Transverse colon (tissue), 4 donors: ENCODE measurements around the gene TTC12. TPM values are rescaled to one million over a fixed set of nuclear protein-coding genes. Genes with fewer than 3 reads are reported as not detected.

ENCODE experiments used
- DNase-seq: peaks from one replicate; pipeline ENCODE4 v3.0.0-alpha.2; 2019
- H3K27ac ChIP-seq, 4 donors: fragments of 200-600 bp; sonication (generic); 2 replicates each; pipeline ENCODE4 v1.5.1; 2016 to 2018; ENCODE audit warnings: inconsistent platforms in 4 of 4
- H3K27me3 ChIP-seq: fragments of 200-600 bp; sonication (generic); 2 replicates; pipeline ENCODE4 v1.5.1; 2017; ENCODE audit warnings: inconsistent platforms
- H3K36me3 ChIP-seq, 4 donors: fragments of 200-600 bp; sonication (generic); 2 replicates each; pipeline ENCODE4 v1.5.1; 2017 to 2019; ENCODE audit warnings: inconsistent platforms in 4 of 4
- H3K4me1 ChIP-seq, 4 donors: fragments of 200-600 bp; sonication (generic); 2 replicates each; pipeline ENCODE4 v1.5.1; 2017 to 2020; ENCODE audit warnings: inconsistent platforms in 4 of 4
- H3K4me3 ChIP-seq, 4 donors: fragments of 200-600 bp; sonication (generic); 1 replicate in 1 of 4; 2 replicates in 3 of 4; pipeline versions ENCODE4 v1.5.1 to v1.6.1; 2017 to 2019; ENCODE audit warnings: inconsistent platforms in 4 of 4
- H3K9me3 ChIP-seq, 2 donors: fragments of 200-600 bp; sonication (generic); 2 replicates each; pipeline ENCODE4 v1.5.1; 2017 to 2019; ENCODE audit warnings: inconsistent platforms in 2 of 2
- EP300 ChIP-seq: sonication (generic); formaldehyde crosslinking; IDR thresholded peaks from one replicate; pipeline ENCODE4 v1.6.1; 2017; ENCODE audit warnings: antibody characterized with exemption, low read depth
- POLR2A ChIP-seq: fragments of 450-650 bp; IDR thresholded peaks from one replicate; pipeline ENCODE4 v1.6.1; 2016; ENCODE audit warnings: antibody characterized with exemption, mild to moderate bottlenecking, moderate library complexity
- POLR2AphosphoS5 ChIP-seq, 3 donors: sonication (generic); formaldehyde crosslinking; IDR thresholded peaks; one replicate each; pipeline ENCODE4 v1.6.1; 2016; ENCODE audit warnings: antibody characterized with exemption in 3 of 3
- WGBS, 2 donors: methylation state at CpG; one replicate each; pipeline ENCODE4 v1.1.5; 2018; ENCODE audit warnings: low coverage in 1 of 2; 5-methylcytosine and 5-hydroxymethylcytosine counted together
- in situ Hi-C, 4 donors: fragments of 200-750 bp; cut with MboI; loops; one replicate each; pipeline versions ENCODE4 v1.15.0 to v1.15.1; 2017; ENCODE audit warnings: low sequenced_read_pairs in 3 of 4, low pct_ligation_motif_present in 1 of 4, low pct_unique_long_range_greater_than_20kb in 1 of 4
- intact Hi-C: fragments of 100-400 bp; cut with DNase I; formaldehyde crosslinking; loops from one replicate; pipeline ENCODE4 v1.15.1; 2023; ENCODE audit warnings: low total_unique reads
- total RNA-seq, 4 donors: library from RNA; depleted of rRNA; stranded (reverse); fragments of >200 nt; gene quantifications; one replicate each; pipeline ENCODE4 v1.1.0, GENCODE V29; 2016
- TF ChIP-seq, protein P1 (sequence below), 5 experiments: fragments of 200-600 bp in 3 of 5; fragments of 450-650 bp in 2 of 5; sonication (generic) in 3 of 5; IDR thresholded peaks; 1 replicate in 2 of 5; 2 replicates in 3 of 5; pipeline ENCODE4 v1.5.1; 2016 to 2017; ENCODE audit warnings: antibody characterized with exemption in 5 of 5, inconsistent platforms in 3 of 5, mild to moderate bottlenecking in 2 of 5, moderate library complexity in 1 of 5

TTC12 gene
- total RNA-seq, 4 donors from 2014 or later, result 10.3 to 24.1 (median 16.0) TPM

DNA sequence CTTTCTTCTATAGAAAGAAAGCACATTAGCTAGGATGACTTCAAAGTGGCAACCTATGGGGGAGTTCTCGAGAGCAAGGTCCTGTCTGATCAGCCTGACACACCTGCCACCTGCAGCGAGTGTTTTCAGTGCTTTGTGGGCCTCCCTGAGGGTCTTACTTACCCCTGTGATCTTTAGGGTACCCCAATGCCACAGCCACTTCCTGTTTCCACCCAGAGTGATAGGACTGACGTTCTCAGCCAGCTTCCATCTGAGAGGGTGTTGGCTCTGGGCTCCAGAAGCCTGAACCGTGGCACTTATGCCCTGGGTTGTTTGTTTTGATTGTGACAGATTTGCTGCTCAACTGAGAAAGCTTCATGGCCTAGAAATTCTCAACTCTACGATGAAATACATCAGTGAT is 51.5 kb downstream of the TTC12 start:
- in situ Hi-C loops (no loop called here), intact Hi-C loops (no loop called here)
- Histone ChIP-seq H3K4me3 (no peak overlapping the region), H3K4me1 (no peaks in the 10 kb centered on the region), H3K27ac (no peak overlapping the region), H3K27me3 (no peaks in the 10 kb centered on the region), H3K36me3 (peaks cover 0 to 10% (median 4%) of the 10 kb centered on the region in 4 donors), H3K9me3 (no peaks in the 10 kb centered on the region)
- TF ChIP-seq, protein P1, sequence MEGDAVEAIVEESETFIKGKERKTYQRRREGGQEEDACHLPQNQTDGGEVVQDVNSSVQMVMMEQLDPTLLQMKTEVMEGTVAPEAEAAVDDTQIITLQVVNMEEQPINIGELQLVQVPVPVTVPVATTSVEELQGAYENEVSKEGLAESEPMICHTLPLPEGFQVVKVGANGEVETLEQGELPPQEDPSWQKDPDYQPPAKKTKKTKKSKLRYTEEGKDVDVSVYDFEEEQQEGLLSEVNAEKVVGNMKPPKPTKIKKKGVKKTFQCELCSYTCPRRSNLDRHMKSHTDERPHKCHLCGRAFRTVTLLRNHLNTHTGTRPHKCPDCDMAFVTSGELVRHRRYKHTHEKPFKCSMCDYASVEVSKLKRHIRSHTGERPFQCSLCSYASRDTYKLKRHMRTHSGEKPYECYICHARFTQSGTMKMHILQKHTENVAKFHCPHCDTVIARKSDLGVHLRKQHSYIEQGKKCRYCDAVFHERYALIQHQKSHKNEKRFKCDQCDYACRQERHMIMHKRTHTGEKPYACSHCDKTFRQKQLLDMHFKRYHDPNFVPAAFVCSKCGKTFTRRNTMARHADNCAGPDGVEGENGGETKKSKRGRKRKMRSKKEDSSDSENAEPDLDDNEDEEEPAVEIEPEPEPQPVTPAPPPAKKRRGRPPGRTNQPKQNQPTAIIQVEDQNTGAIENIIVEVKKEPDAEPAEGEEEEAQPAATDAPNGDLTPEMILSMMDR (IDR thresholded peaks at IDR 0.05), result no peak
- TF ChIP-seq EP300 (no peak), POLR2A (no peak), POLR2AphosphoS5 (IDR thresholded peaks at IDR 0.05) (no peak)
- DNase-seq, result no peak
- WGBS, 2 donors, result 62% methylated on average over 5 of the region's 5 CpGs; no CpG with 5 or more reads in 1 of the 2 donors

GRCh38 chr11:113369411-113369810 is 55.0 kb downstream of the TTC12 start:
- Histone ChIP-seq H3K4me3 (no peak overlapping the region), H3K27ac (no peak overlapping the region), H3K4me1 (no peaks in the 10 kb centered on the region), H3K36me3 (peaks cover 0 to 3% (median 1%) of the 10 kb centered on the region in 4 donors), H3K27me3 (no peaks in the 10 kb centered on the region), H3K9me3 (no peaks in the 10 kb centered on the region)
- in situ Hi-C loops (no loop called here), intact Hi-C loops (no loop called here)
- 92% methylated on average over 3 of the region's 3 CpGs; no CpG with 5 or more reads in 1 of the 2 donors for WGBS, 2 donors
- TF ChIP-seq POLR2A, result no peak
- TF ChIP-seq POLR2AphosphoS5 (IDR thresholded peaks at IDR 0.05), result no peak
- TF ChIP-seq, protein P1 (IDR thresholded peaks at IDR 0.05), result no peak
- no peak for TF ChIP-seq EP300
- no peak for DNase-seq

- Histone ChIP-seq H3K4me3 (no peak overlapping the region), H3K27me3 (no peaks in the 10 kb centered on the region), H3K27ac (no peak overlapping the region), H3K4me1 (no peaks in the 10 kb centered on the region), H3K36me3 (peaks cover 0 to 3% (median 0%) of the 10 kb centered on the region in 4 donors), H3K9me3 (no peaks in the 10 kb centered on the region)
- in situ Hi-C loops, result no loop called here
- WGBS, 2 donors, result 83 to 89% methylated on average over 1 to 5 of the region's 5 CpGs
- intact Hi-C loops, result no loop called here
- no peak for TF ChIP-seq EP300
- TF ChIP-seq, protein P1 (IDR thresholded peaks at IDR 0.05), result no peak
- TF ChIP-seq POLR2AphosphoS5 (IDR thresholded peaks at IDR 0.05), result no peak
- no peak for TF ChIP-seq POLR2A
- no peak for DNase-seq
These were observed 56.3 kb downstream of the TTC12 start for GRCh38 chr11:113370634-113371033.

GRCh38 chr11:113372309-113372708 is 57.9 kb downstream of the TTC12 start:
- no peaks in the 10 kb centered on the region for H3K9me3 ChIP-seq
- TF ChIP-seq EP300, result no peak
- TF ChIP-seq, protein P1 (IDR thresholded peaks at IDR 0.05), result no peak
- no peak for TF ChIP-seq POLR2A
- TF ChIP-seq POLR2AphosphoS5 (IDR thresholded peaks at IDR 0.05), result no peak
- no peak overlapping the region for H3K27ac ChIP-seq
- no peaks in the 10 kb centered on the region for H3K27me3 ChIP-seq
- intact Hi-C loops (no loop called here), in situ Hi-C loops (no loop called here)
- DNase-seq, result no peak
- H3K36me3 ChIP-seq, result peaks cover 0 to 3% (median 0%) of the 10 kb centered on the region in 4 donors
- no peaks in the 10 kb centered on the region for H3K4me1 ChIP-seq
- H3K4me3 ChIP-seq, result no peak overlapping the region
- WGBS, 2 donors, result 88 to 90% methylated on average over 4 of the region's 4 CpGs
